Fibroblast of lung (primary cell): ENCODE results near the gene PET100. TPM values are rescaled to one million over a fixed set of nuclear protein-coding genes. Genes with fewer than 3 reads are reported as not detected.

Source experiments
- DNase-seq, 2 donors: peaks; one replicate each; pipeline versions ENCODE4 v3.0.0 to v3.0.0-alpha.2; 2010; ENCODE audit warnings: low read depth in 2 of 2
- H2AFZ ChIP-seq: 2 replicates; pipeline ENCODE4 v1.5.1; 2012; ENCODE audit warnings: low read length, control low read depth, inconsistent platforms
- H3K27ac ChIP-seq: 2 replicates; pipeline ENCODE4 v1.5.1; 2011; ENCODE audit warnings: low read length, control low read depth; ENCODE audit not compliant: insufficient read depth
- H3K27me3 ChIP-seq: 2 replicates; pipeline ENCODE4 v1.5.1; 2011; ENCODE audit warnings: mild to moderate bottlenecking, low read length; ENCODE audit not compliant: control insufficient read depth, insufficient read depth
- H3K36me3 ChIP-seq: 2 replicates; pipeline ENCODE4 v1.5.1; 2011; ENCODE audit warnings: low read length; ENCODE audit not compliant: control insufficient read depth, insufficient read depth
- H3K4me1 ChIP-seq: 2 replicates; pipeline ENCODE4 v1.5.1; 2011; ENCODE audit warnings: low read length; ENCODE audit not compliant: control insufficient read depth, insufficient read depth; ENCODE audit errors: extremely low read depth
- H3K4me2 ChIP-seq: 2 replicates; pipeline ENCODE4 v1.5.1; 2011; ENCODE audit warnings: low read length, control low read depth; ENCODE audit not compliant: insufficient read depth; ENCODE audit errors: extremely low read depth
- H3K4me3 ChIP-seq, 4 experiments: fragments of 200-600 bp in 1 of 4; sonication (generic) in 1 of 4; replicated peaks in 1 of 4; 2 replicates each; pipeline ENCODE4 v1.5.1; 2011 to 2016; ENCODE audit warnings: low read length in 4 of 4, low read depth in 3 of 4, mild to moderate bottlenecking in 3 of 4, control low read depth in 2 of 4, inconsistent platforms in 1 of 4, mixed read lengths in 1 of 4; ENCODE audit not compliant: insufficient read depth in 1 of 4; ENCODE audit errors: control extremely low read depth in 1 of 4
- H3K79me2 ChIP-seq: 2 replicates; pipeline ENCODE4 v1.5.1; 2012; ENCODE audit warnings: mild to moderate bottlenecking, low read length, inconsistent platforms; ENCODE audit not compliant: control insufficient read depth, insufficient read depth
- H3K9ac ChIP-seq: 2 replicates; pipeline ENCODE4 v1.5.1; 2011; ENCODE audit warnings: mild to moderate bottlenecking, low read length, control low read depth; ENCODE audit not compliant: insufficient read depth
- H3K9me3 ChIP-seq: 2 replicates; pipeline ENCODE4 v1.5.1; 2012; ENCODE audit warnings: low read depth, low read length; ENCODE audit not compliant: control insufficient read depth, insufficient read depth
- H4K20me1 ChIP-seq: 2 replicates; pipeline ENCODE4 v1.5.1; 2011; ENCODE audit warnings: low read length; ENCODE audit not compliant: control insufficient read depth, insufficient read depth; ENCODE audit errors: extremely low read depth
- EZH2 ChIP-seq: IDR thresholded peaks from 2 replicates; pipeline ENCODE4 v1.5.1; 2012; ENCODE audit warnings: low read length, control low read depth, mild to moderate bottlenecking; ENCODE audit errors: missing control alignments
- polyA plus RNA-seq, 2 donors: library from polyadenylated mRNA; depleted of rRNA in 1 of 2; stranded (reverse) in 1 of 2; unstranded in 1 of 2; fragments of >200 nt; gene quantifications; 2 replicates each; pipeline ENCODE4 v1.2.1, GENCODE V29; 2011 to 2012; ENCODE audit warnings: missing spikeins in 1 of 2
- total RNA-seq: library from RNA; depleted of rRNA; stranded (reverse); fragments of >200 nt; gene quantifications from 2 replicates; pipeline ENCODE4 v1.2.1, GENCODE V29; 2014
- TF ChIP-seq, protein P1 (sequence below), 2 donors: IDR thresholded peaks in 1 of 2; conservative IDR thresholded peaks in 1 of 2; 1 replicate in 1 of 2; 2 replicates in 1 of 2; pipeline ENCODE4 v1.5.1; 2011 to 2012; ENCODE audit warnings: low read length in 2 of 2, control low read depth in 1 of 2, inconsistent platforms in 1 of 2, low read depth in 1 of 2, mild to moderate bottlenecking in 1 of 2

The PET100 gene
- total and polyA plus RNA-seq, 2 donors (not counting 1 experiment from before 2014, with no cell fraction given), result 15.7 to 38.8 TPM

DNA sequence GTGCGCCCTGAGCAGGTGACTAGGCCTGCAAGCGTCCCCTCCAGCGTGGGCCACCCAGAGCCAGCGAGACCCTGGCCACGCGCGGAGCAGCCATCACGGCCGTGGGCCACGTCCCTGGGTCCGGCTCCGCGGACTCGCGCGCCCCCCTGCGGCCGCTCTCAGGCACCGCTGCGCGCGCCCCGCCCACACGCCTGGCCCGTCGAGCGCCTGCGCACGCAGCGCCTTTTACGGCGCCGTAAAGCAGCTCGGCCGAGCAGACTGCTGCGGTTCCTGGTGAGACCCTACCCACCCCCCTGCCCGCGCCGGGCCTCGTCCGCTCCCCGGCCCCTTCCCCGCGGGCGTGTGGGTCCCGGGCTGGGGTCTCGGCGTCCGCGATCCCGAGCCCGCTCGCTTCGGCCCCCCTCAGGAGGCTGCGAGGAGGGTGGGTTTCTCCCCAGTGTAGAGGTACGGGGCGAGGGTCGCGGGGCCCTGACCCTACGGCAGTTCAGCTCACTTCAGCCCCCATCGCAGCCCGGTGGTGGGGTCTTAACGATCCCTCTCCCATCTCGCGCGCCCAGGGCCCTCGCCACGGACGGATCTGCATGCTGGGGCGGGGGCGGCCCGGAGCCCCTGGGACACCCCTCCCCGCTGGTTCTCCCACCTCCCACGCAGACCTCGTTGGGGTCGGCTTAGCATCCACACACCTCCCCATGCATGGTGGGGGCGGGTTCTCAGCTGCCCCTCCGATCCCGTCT, 51.2 kb downstream of the PET100 start, which contains the start of gene TRAPPC5:
Gene TRAPPC5, plus strand, starts transcription at position 228 of the 734 bp plus-strand sequence. CDS start 1,421 bp downstream, outside the sequence.
- H4K20me1 ChIP-seq, result no peaks in the 10 kb centered on the region
- H3K36me3 ChIP-seq, result peaks cover 4% of the 10 kb centered on the region
- H3K4me2 ChIP-seq, result peak within 1 kb of the TSS; percentile 100
- H3K79me2 ChIP-seq, result peaks cover 7% of the 10 kb centered on the region
- peak within 1 kb of the TSS; percentile 62 for H2AFZ ChIP-seq
- H3K27ac ChIP-seq, result peak within 1 kb of the TSS; percentile 71
- peak within 1 kb of the TSS; percentile 84 for H3K9ac ChIP-seq
- peaks cover 2% of the 10 kb centered on the region for H3K27me3 ChIP-seq
- peak within 1 kb of the TSS; percentile 76 to 98 (median 90) for H3K4me3 ChIP-seq
- H3K4me1 ChIP-seq, result no peaks in the 10 kb centered on the region
- DNase-seq, result peak; percentile 71 to 78
- H3K9me3 ChIP-seq, result no peaks in the 10 kb centered on the region
- TF ChIP-seq EZH2, result no peak
- TF ChIP-seq, protein P1, sequence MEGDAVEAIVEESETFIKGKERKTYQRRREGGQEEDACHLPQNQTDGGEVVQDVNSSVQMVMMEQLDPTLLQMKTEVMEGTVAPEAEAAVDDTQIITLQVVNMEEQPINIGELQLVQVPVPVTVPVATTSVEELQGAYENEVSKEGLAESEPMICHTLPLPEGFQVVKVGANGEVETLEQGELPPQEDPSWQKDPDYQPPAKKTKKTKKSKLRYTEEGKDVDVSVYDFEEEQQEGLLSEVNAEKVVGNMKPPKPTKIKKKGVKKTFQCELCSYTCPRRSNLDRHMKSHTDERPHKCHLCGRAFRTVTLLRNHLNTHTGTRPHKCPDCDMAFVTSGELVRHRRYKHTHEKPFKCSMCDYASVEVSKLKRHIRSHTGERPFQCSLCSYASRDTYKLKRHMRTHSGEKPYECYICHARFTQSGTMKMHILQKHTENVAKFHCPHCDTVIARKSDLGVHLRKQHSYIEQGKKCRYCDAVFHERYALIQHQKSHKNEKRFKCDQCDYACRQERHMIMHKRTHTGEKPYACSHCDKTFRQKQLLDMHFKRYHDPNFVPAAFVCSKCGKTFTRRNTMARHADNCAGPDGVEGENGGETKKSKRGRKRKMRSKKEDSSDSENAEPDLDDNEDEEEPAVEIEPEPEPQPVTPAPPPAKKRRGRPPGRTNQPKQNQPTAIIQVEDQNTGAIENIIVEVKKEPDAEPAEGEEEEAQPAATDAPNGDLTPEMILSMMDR (conservative IDR thresholded peaks at IDR 0.05 in 1 of 2, IDR thresholded peaks at IDR 0.05 in 1 of 2; ENCODE audit: low read depth in 1 of 2, low read length in 2 of 2), result peak; percentile 40 to 76

Other genes starting within 250 kb of the PET100 start
- 3.8 and 3.9 TPM in 2 replicates for gene PEX11G, start 140.8 kb upstream of the PET100 start, total RNA-seq
- 1.2 and 1.5 TPM in 2 replicates for gene PEX11G, start 140.8 kb upstream of the PET100 start, polyA plus RNA-seq
- gene ZNF358, start 113.7 kb upstream of the PET100 start, total RNA-seq, result 16.2 and 16.7 TPM in 2 replicates
- 24.0 and 26.8 TPM in 2 replicates for gene ZNF358, start 113.7 kb upstream of the PET100 start, polyA plus RNA-seq
- gene MCOLN1, start 107.2 kb upstream of the PET100 start, total RNA-seq, result 3.9 and 4.0 TPM in 2 replicates
- gene MCOLN1, start 107.2 kb upstream of the PET100 start, polyA plus RNA-seq, result 15.1 and 20.5 TPM in 2 replicates
- 61.9 and 89.2 TPM in 2 replicates for gene PNPLA6, start 94.1 kb upstream of the PET100 start, total RNA-seq
- gene PNPLA6, start 94.1 kb upstream of the PET100 start, polyA plus RNA-seq, result 20.9 and 34.2 TPM in 2 replicates
- not detected in 2 replicates for gene CAMSAP3, start 33.9 kb upstream of the PET100 start, total RNA-seq
- gene CAMSAP3, start 33.9 kb upstream of the PET100 start, polyA plus RNA-seq, result not detected in 2 replicates
- 19.0 and 28.2 TPM in 2 replicates for gene XAB2, start 248 bp upstream of the PET100 start, total RNA-seq
- 12.5 and 16.5 TPM in 2 replicates for gene XAB2, start 248 bp upstream of the PET100 start, polyA plus RNA-seq
- gene PCP2, start 3.9 kb downstream of the PET100 start, total RNA-seq, result not detected in 2 replicates
- gene PCP2, start 3.9 kb downstream of the PET100 start, polyA plus RNA-seq, result not detected in 2 replicates
- 2.8 and 4.6 TPM in 2 replicates for gene STXBP2, start 7.3 kb downstream of the PET100 start, total RNA-seq
- 4.6 and 5.3 TPM in 2 replicates for gene STXBP2, start 7.3 kb downstream of the PET100 start, polyA plus RNA-seq
- not detected in 2 replicates for gene RETN, start 39.3 kb downstream of the PET100 start, total RNA-seq
- not detected in 2 replicates for gene RETN, start 39.3 kb downstream of the PET100 start, polyA plus RNA-seq
- not detected in 2 replicates for gene MCEMP1, start 47.3 kb downstream of the PET100 start, total RNA-seq
- gene MCEMP1, start 47.3 kb downstream of the PET100 start, polyA plus RNA-seq, result not detected in 2 replicates
- gene TRAPPC5, start 51.0 kb downstream of the PET100 start, total RNA-seq, result 49.6 and 103 TPM in 2 replicates
- 19.4 and 22.2 TPM in 2 replicates for gene TRAPPC5, start 51.0 kb downstream of the PET100 start, polyA plus RNA-seq
- gene FCER2, start 72.3 kb downstream of the PET100 start, total RNA-seq, result not detected in 2 replicates
- gene FCER2, start 72.3 kb downstream of the PET100 start, polyA plus RNA-seq, result not detected in 2 replicates
- gene CLEC4G, start 102.3 kb downstream of the PET100 start, total RNA-seq, result not detected in 2 replicates
- gene CLEC4G, start 102.3 kb downstream of the PET100 start, polyA plus RNA-seq, result not detected in 2 replicates
- not detected in 2 replicates for gene CD209, start 117.7 kb downstream of the PET100 start, total RNA-seq
- not detected in 2 replicates for gene CD209, start 117.7 kb downstream of the PET100 start, polyA plus RNA-seq
- not detected in 2 replicates for gene CLEC4M, start 133.4 kb downstream of the PET100 start, total RNA-seq
- gene CLEC4M, start 133.4 kb downstream of the PET100 start, polyA plus RNA-seq, result not detected in 2 replicates
- gene EVI5L, start 200.4 kb downstream of the PET100 start, total RNA-seq, result 13.4 and 16.5 TPM in 2 replicates
- 8.8 and 10.4 TPM in 2 replicates for gene EVI5L, start 200.4 kb downstream of the PET100 start, polyA plus RNA-seq
- gene PRR36, start 244.6 kb downstream of the PET100 start, total RNA-seq, result under 0.01 TPM in 1 of 2 replicates, not detected in the other
- not detected in 2 replicates for gene PRR36, start 244.6 kb downstream of the PET100 start, polyA plus RNA-seq